ENCODE results near the gene CIAO3.

CIAO3 gene

DNA sequence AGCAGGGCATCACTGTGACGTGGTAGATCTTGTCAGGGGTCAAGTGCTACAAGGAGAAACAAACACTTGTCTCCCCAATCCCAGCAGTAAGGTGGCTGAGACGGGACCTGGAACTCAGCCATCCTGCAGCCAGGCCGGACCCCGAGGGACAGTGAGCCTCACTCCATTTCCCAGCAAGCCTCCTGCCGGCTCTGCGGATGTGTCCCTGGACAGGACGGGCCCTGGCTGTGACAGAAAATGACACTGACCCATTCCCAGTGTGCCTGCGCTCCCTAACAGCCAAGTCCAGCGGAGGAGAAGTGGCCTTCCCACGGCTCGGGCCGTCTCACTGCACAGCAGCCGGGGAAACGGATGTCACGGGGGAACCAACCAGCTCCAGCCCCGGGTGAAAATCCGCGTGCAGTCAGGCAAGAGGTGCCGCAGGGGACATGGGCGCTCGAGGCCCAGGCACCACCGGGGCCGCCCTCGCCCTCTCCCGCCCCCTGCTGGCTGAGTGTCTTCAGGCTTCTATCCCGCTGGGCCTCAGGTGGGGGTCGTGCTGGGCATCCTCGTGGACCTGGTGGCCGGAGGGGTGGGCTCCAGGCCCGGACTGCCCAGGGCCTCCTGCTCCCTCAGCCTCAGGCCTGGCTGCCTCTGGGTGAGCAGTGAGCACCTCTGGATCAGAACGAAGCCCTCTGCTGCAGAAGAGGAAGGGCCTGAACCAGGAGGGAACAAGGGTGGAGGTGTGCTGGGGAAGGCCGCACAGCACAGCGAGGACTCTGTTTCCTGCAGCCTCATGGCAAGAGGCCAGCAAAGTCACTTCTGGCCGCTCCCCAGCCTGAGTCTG lies 7.2 kb downstream of the CIAO3 start:
- Histone ChIP-seq H3K27ac (ENCODE audit: low read length) (no peak overlapping the region), H4K20me1 (ENCODE audit: insufficient read depth, low read length) (no peaks in the 10 kb centered on the region), H3K79me2 (ENCODE audit: low read length) (no peaks in the 10 kb centered on the region), H3K4me2 (ENCODE audit: low read depth, low read length) (no peak overlapping the region), H3F3A (ENCODE audit: insufficient read depth, low read length) (peaks cover 25% of the 10 kb centered on the region), H3K36me3 (replicated peaks; ENCODE audit: insufficient read depth, low read length) (no peaks in the 10 kb centered on the region), H3K9me3 (replicated peaks; ENCODE audit: insufficient read depth, low read length) (no peaks in the 10 kb centered on the region), H2AFZ (ENCODE audit: low read length) (no peak overlapping the region), H3K9me2 (replicated peaks; ENCODE audit: insufficient read depth, low read length) (no peaks in the 10 kb centered on the region), H3K9ac (ENCODE audit: low read length) (no peak overlapping the region), H3K4me3 (ENCODE audit: low read length) (no peak overlapping the region), H3K4me1 (ENCODE audit: low read length) (peaks cover 32% of the 10 kb centered on the region), H3K27me3 (replicated peaks; ENCODE audit: insufficient read depth, low read length) (no peaks in the 10 kb centered on the region)
- DNase-seq = no peak
- no peak for TF ChIP-seq EZH2phosphoT487 (IDR thresholded peaks at IDR 0.05; ENCODE audit: low read length)
- TF ChIP-seq, protein P1, sequence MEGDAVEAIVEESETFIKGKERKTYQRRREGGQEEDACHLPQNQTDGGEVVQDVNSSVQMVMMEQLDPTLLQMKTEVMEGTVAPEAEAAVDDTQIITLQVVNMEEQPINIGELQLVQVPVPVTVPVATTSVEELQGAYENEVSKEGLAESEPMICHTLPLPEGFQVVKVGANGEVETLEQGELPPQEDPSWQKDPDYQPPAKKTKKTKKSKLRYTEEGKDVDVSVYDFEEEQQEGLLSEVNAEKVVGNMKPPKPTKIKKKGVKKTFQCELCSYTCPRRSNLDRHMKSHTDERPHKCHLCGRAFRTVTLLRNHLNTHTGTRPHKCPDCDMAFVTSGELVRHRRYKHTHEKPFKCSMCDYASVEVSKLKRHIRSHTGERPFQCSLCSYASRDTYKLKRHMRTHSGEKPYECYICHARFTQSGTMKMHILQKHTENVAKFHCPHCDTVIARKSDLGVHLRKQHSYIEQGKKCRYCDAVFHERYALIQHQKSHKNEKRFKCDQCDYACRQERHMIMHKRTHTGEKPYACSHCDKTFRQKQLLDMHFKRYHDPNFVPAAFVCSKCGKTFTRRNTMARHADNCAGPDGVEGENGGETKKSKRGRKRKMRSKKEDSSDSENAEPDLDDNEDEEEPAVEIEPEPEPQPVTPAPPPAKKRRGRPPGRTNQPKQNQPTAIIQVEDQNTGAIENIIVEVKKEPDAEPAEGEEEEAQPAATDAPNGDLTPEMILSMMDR (IDR thresholded peaks at IDR 0.05; ENCODE audit: low read length) = peak; percentile 30

DNA sequence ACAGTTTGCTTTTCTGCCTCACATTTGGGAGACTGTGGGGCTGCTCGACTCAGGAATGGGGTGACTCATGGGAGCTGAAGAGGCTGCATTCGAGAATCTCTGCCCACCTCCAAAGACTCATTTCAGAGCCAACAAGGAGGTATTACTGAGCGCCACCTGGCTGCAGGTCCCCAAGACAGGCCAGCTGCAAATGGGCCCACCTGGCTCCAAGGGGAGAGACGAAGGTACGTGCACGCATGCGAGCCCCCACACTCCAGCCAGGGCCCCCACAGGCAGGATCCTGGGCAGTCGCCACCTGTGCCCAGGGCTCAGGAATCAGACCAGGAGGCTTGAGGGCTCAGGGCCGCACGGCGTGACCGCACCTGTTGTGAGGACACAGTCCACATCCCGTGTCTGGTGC lies 7.9 kb downstream of the CIAO3 start:
- no peaks in the 10 kb centered on the region for H3K36me3 ChIP-seq (replicated peaks; ENCODE audit: insufficient read depth, low read length)
- TF ChIP-seq EZH2 (optimal IDR thresholded peaks at IDR 0.05; ENCODE audit: low read depth, low read length) (no peak), EZH2phosphoT487 (IDR thresholded peaks at IDR 0.05; ENCODE audit: low read length) (no peak)
- TF ChIP-seq, protein P1 (IDR thresholded peaks at IDR 0.05; ENCODE audit: low read length) = no peak
- no peak overlapping the region for H3K4me3 ChIP-seq (ENCODE audit: low read length)
- H3K27ac ChIP-seq (ENCODE audit: low read length) = no peak overlapping the region
- H3K9ac ChIP-seq (ENCODE audit: low read length) = no peak overlapping the region
- H3K4me1 ChIP-seq (ENCODE audit: low read length) = peaks cover 32% of the 10 kb centered on the region
- H3K9me2 ChIP-seq (replicated peaks; ENCODE audit: insufficient read depth, low read length) = no peaks in the 10 kb centered on the region
- DNase-seq = no peak
- no peaks in the 10 kb centered on the region for H3K79me2 ChIP-seq (ENCODE audit: low read length)
- H2AFZ ChIP-seq (ENCODE audit: low read length) = no peak overlapping the region
- no peaks in the 10 kb centered on the region for H3K9me3 ChIP-seq (replicated peaks; ENCODE audit: insufficient read depth, low read length)
- H3K4me2 ChIP-seq (ENCODE audit: low read depth, low read length) = no peak overlapping the region
- H4K20me1 ChIP-seq (ENCODE audit: insufficient read depth, low read length) = no peaks in the 10 kb centered on the region
- no peaks in the 10 kb centered on the region for H3K27me3 ChIP-seq (replicated peaks; ENCODE audit: insufficient read depth, low read length)
- H3F3A ChIP-seq (ENCODE audit: insufficient read depth, low read length) = peaks cover 25% of the 10 kb centered on the region

DNA sequence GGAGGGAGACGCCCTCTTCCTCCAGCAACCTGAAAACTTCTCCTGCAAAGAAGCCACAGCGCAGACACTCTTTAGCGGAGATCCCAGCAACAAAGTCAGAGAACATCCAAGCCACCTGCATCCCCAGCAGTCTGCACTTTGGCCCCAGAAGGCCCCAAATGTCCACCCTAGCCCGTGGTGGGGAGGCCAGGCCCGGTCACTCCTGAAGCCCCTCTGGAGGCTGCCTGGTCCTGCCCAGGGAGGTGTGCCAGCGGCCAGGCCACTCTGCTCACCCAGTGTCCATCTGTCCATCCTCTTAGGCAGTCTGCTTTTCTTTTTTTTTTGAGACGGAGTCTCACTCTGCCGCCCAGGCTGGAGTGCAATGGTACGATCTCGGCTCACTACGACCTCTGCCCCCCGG lies 8.5 kb downstream of the CIAO3 start:
- Histone ChIP-seq H3F3A (ENCODE audit: insufficient read depth, low read length) (peaks cover 29% of the 10 kb centered on the region), H3K9me2 (replicated peaks; ENCODE audit: insufficient read depth, low read length) (no peaks in the 10 kb centered on the region), H3K36me3 (replicated peaks; ENCODE audit: insufficient read depth, low read length) (no peaks in the 10 kb centered on the region), H3K4me1 (ENCODE audit: low read length) (peaks cover 29% of the 10 kb centered on the region), H3K4me2 (ENCODE audit: low read depth, low read length) (no peak overlapping the region), H3K9me3 (replicated peaks; ENCODE audit: insufficient read depth, low read length) (no peaks in the 10 kb centered on the region), H3K27me3 (replicated peaks; ENCODE audit: insufficient read depth, low read length) (no peaks in the 10 kb centered on the region), H3K9ac (ENCODE audit: low read length) (no peak overlapping the region), H3K27ac (ENCODE audit: low read length) (no peak overlapping the region), H3K4me3 (ENCODE audit: low read length) (no peak overlapping the region), H4K20me1 (ENCODE audit: insufficient read depth, low read length) (no peaks in the 10 kb centered on the region), H3K79me2 (ENCODE audit: low read length) (no peaks in the 10 kb centered on the region), H2AFZ (ENCODE audit: low read length) (no peak overlapping the region)
- no peak for DNase-seq
- TF ChIP-seq, protein P1 (IDR thresholded peaks at IDR 0.05; ENCODE audit: low read length) = no peak
- no peak for TF ChIP-seq EZH2 (optimal IDR thresholded peaks at IDR 0.05; ENCODE audit: low read depth, low read length)
- no peak for TF ChIP-seq EZH2phosphoT487 (IDR thresholded peaks at IDR 0.05; ENCODE audit: low read length)

All from MM.1S (cell line).